ENCODE results near the gene PLEKHA4. TPM values are rescaled to one million over a fixed set of nuclear protein-coding genes. Genes with fewer than 3 reads are reported as not detected.

The PLEKHA4 gene
- total RNA-seq, 4 donors from 2014 or later, result 7.3 to 18.7 (median 14.9) TPM

- ATAC-seq (ENCODE audit: low FRiP score), result no peak
- no peak for DNase-seq (ENCODE audit: low spot score)
- TF ChIP-seq CTCF (IDR thresholded peaks at IDR 0.05), result no peak
Measured at GRCh38 chr19:48804496-48804895, 63.9 kb downstream of the PLEKHA4 start.

- TF ChIP-seq CTCF (IDR thresholded peaks at IDR 0.05), result no peak
- no peak for DNase-seq (ENCODE audit: low spot score)
Measured at GRCh38 chr19:48802623-48803022, 65.8 kb downstream of the PLEKHA4 start.

GRCh38 chr19:48799358-48800300, 68.8 kb downstream of the PLEKHA4 start:
- DNase-seq (ENCODE audit: low spot score) (no peak), ATAC-seq (ENCODE audit: low FRiP score) (no peak)
- no peak for TF ChIP-seq CTCF (IDR thresholded peaks at IDR 0.05)

More at GRCh38 chr19:48802623-48803022, 65.8 kb downstream of the PLEKHA4 start:
- ATAC-seq (ENCODE audit: low FRiP score), result no peak

- DNase-seq (ENCODE audit: low spot score) (no peak), ATAC-seq (ENCODE audit: low FRiP score) (no peak)
- TF ChIP-seq CTCF (IDR thresholded peaks at IDR 0.05), result no peak
Measured at GRCh38 chr19:48798937-48799336, 69.5 kb downstream of the PLEKHA4 start.

- DNase-seq (ENCODE audit: low spot score), result no peak
- ATAC-seq (ENCODE audit: low FRiP score), result no peak
- TF ChIP-seq CTCF (IDR thresholded peaks at IDR 0.05), result no peak
Measured at GRCh38 chr19:48797103-48797502, 71.3 kb downstream of the PLEKHA4 start.

- no peak for DNase-seq (ENCODE audit: low spot score)
- no peak for TF ChIP-seq CTCF (IDR thresholded peaks at IDR 0.05)
- no peak for ATAC-seq (ENCODE audit: low FRiP score)
Measured at GRCh38 chr19:48796298-48797083, 71.9 kb downstream of the PLEKHA4 start.
